IPS-15b (cell line): Measurements from ENCODE around the gene CCDC175.

Experiments
- H3K27me3 ChIP-seq: one replicate; pipeline ENCODE4 v1.6.1; 2013; ENCODE audit warnings: low read length; ENCODE audit not compliant: control insufficient read depth, insufficient read depth
- H3K36me3 ChIP-seq: one replicate; pipeline ENCODE4 v1.6.1; 2013; ENCODE audit warnings: low read length; ENCODE audit not compliant: control insufficient read depth, insufficient read depth
- H3K4me1 ChIP-seq: one replicate; pipeline ENCODE4 v1.6.1; 2013; ENCODE audit warnings: mild to moderate bottlenecking, low read length; ENCODE audit not compliant: control insufficient read depth, insufficient read depth
- H3K4me3 ChIP-seq: one replicate; pipeline ENCODE4 v1.5.1; 2013; ENCODE audit warnings: low read depth, low read length
- H3K9ac ChIP-seq: one replicate; pipeline ENCODE4 v1.6.1; 2013; ENCODE audit warnings: low read depth, mild to moderate bottlenecking, low read length
- H3K9me3 ChIP-seq: one replicate; pipeline ENCODE4 v1.6.1; 2013; ENCODE audit warnings: mild to moderate bottlenecking, low read length; ENCODE audit not compliant: control insufficient read depth, insufficient read depth

Gene CCDC175

GRCh38 chr14:59500732-59501131 is 75.9 kb downstream of the CCDC175 start:
- no peak overlapping the region for H3K4me3 ChIP-seq
- H3K4me1 ChIP-seq, result no peaks in the 10 kb centered on the region
- no peaks in the 10 kb centered on the region for H3K9me3 ChIP-seq
- no peaks in the 10 kb centered on the region for H3K27me3 ChIP-seq
- no peak overlapping the region for H3K9ac ChIP-seq
- no peaks in the 10 kb centered on the region for H3K36me3 ChIP-seq

GRCh38 chr14:59492384-59492783 is 84.2 kb downstream of the CCDC175 start:
- Histone ChIP-seq H3K4me1 (no peaks in the 10 kb centered on the region), H3K36me3 (peaks cover 8% of the 10 kb centered on the region), H3K27me3 (no peaks in the 10 kb centered on the region), H3K9me3 (no peaks in the 10 kb centered on the region), H3K4me3 (no peak overlapping the region), H3K9ac (no peak overlapping the region)

GRCh38 chr14:59490756-59491155 is 85.9 kb downstream of the CCDC175 start:
- Histone ChIP-seq H3K36me3 (peaks cover 8% of the 10 kb centered on the region), H3K4me3 (no peak overlapping the region), H3K9ac (no peak overlapping the region), H3K4me1 (no peaks in the 10 kb centered on the region), H3K27me3 (no peaks in the 10 kb centered on the region), H3K9me3 (no peaks in the 10 kb centered on the region)

GRCh38 chr14:59484639-59485175 is 91.9 kb downstream of the CCDC175 start:
- Histone ChIP-seq H3K4me1 (no peaks in the 10 kb centered on the region), H3K9ac (peak overlapping the region; percentile 80), H3K9me3 (no peaks in the 10 kb centered on the region), H3K27me3 (peaks cover 6% of the 10 kb centered on the region), H3K4me3 (peak overlapping the region; percentile 73), H3K36me3 (no peaks in the 10 kb centered on the region)

- H3K9ac ChIP-seq, result peak within 1 kb of the TSS; percentile 80
- H3K36me3 ChIP-seq, result no peaks in the 10 kb centered on the region
- no peaks in the 10 kb centered on the region for H3K9me3 ChIP-seq
- peak within 1 kb of the TSS; percentile 73 for H3K4me3 ChIP-seq
- no peaks in the 10 kb centered on the region for H3K4me1 ChIP-seq
- peaks cover 6% of the 10 kb centered on the region for H3K27me3 ChIP-seq
Observed at GRCh38 chr14:59483819-59484638, 92.6 kb downstream of the CCDC175 start, which contains the start of the genes JKAMP and L3HYPDH. Gene JKAMP (plus strand): TSS chr14:59484517. CDS start chr14:59484590, 73 bp downstream. Gene L3HYPDH (minus strand): TSS chr14:59484408. CDS start chr14:59484316, 92 bp downstream.

GRCh38 chr14:59483363-59483762 is 93.2 kb downstream of the CCDC175 start:
- Histone ChIP-seq H3K27me3 (peaks cover 6% of the 10 kb centered on the region), H3K4me1 (no peaks in the 10 kb centered on the region), H3K9me3 (no peaks in the 10 kb centered on the region), H3K36me3 (no peaks in the 10 kb centered on the region), H3K9ac (peak overlapping the region; percentile 65), H3K4me3 (peak overlapping the region; percentile 73)

- H3K9ac ChIP-seq, result peak overlapping the region; percentile 65
- H3K4me1 ChIP-seq, result no peaks in the 10 kb centered on the region
- H3K4me3 ChIP-seq, result peak overlapping the region; percentile 73
- H3K9me3 ChIP-seq, result no peaks in the 10 kb centered on the region
- peaks cover 6% of the 10 kb centered on the region for H3K27me3 ChIP-seq
- no peaks in the 10 kb centered on the region for H3K36me3 ChIP-seq
Observed at GRCh38 chr14:59482541-59483331, 93.9 kb downstream of the CCDC175 start.

- Histone ChIP-seq H3K4me3 (no peak overlapping the region), H3K9ac (no peak overlapping the region), H3K36me3 (no peaks in the 10 kb centered on the region), H3K27me3 (peaks cover 6% of the 10 kb centered on the region), H3K4me1 (no peaks in the 10 kb centered on the region), H3K9me3 (no peaks in the 10 kb centered on the region)
Observed at GRCh38 chr14:59481871-59482540, 94.6 kb downstream of the CCDC175 start.

- Histone ChIP-seq H3K9me3 (no peaks in the 10 kb centered on the region), H3K27me3 (peaks cover 6% of the 10 kb centered on the region), H3K36me3 (no peaks in the 10 kb centered on the region), H3K4me3 (no peak overlapping the region), H3K4me1 (no peaks in the 10 kb centered on the region), H3K9ac (no peak overlapping the region)
Observed at GRCh38 chr14:59481407-59481806, 95.2 kb downstream of the CCDC175 start.

- Histone ChIP-seq H3K36me3 (no peaks in the 10 kb centered on the region), H3K4me3 (no peak overlapping the region), H3K27me3 (peaks cover 6% of the 10 kb centered on the region), H3K4me1 (no peaks in the 10 kb centered on the region), H3K9me3 (no peaks in the 10 kb centered on the region), H3K9ac (no peak overlapping the region)
Observed at GRCh38 chr14:59480166-59480565, 96.4 kb downstream of the CCDC175 start.

GRCh38 chr14:59478540-59478939 is 98.1 kb downstream of the CCDC175 start:
- no peak overlapping the region for H3K9ac ChIP-seq
- no peaks in the 10 kb centered on the region for H3K4me1 ChIP-seq
- no peaks in the 10 kb centered on the region for H3K9me3 ChIP-seq
- no peak overlapping the region for H3K4me3 ChIP-seq
- H3K36me3 ChIP-seq, result no peaks in the 10 kb centered on the region
- peaks cover 6% of the 10 kb centered on the region for H3K27me3 ChIP-seq
